IMR-90 (cell line): ENCODE results near the gene ASIC2. TPM values are rescaled to one million over a fixed set of nuclear protein-coding genes. Genes with fewer than 3 reads are reported as not detected.

Source experiments
- ATAC-seq: fragments of 200-7000 bp; cut with Tn5 transposase; 2 replicates; pipeline ENCODE4 v1.9.1; 2020; ENCODE audit warnings: low read depth, mild to moderate bottlenecking, moderate library complexity
- BruUV-seq: library from RNA; stranded (reverse); fragments of 400-500 nt; replicated peaks from 2 replicates; lab custom pipeline; 2021; lab: Mats Ljungman, UMichigan
- CTCF ChIA-PET: fragments of 300-600 bp; formaldehyde crosslinking; extraction: SDS; loops from one replicate; lab custom pipeline; 2021; ENCODE audit warnings: antibody characterized with exemption; lab: Yijun Ruan, JAX
- POLR2A ChIA-PET: fragments of 300-600 bp; sonication (Branson Sonifier 250); formaldehyde crosslinking; loops from one replicate; lab custom pipeline; 2022; ENCODE audit warnings: antibody characterized with exemption; ENCODE audit not compliant: unreplicated experiment; lab: Charles Lee
- DNase-seq: peaks from one replicate; pipeline ENCODE4 v3.0.0; 2013
- H2AFZ ChIP-seq: replicated peaks from 2 replicates; pipeline ENCODE3; 2013; ENCODE audit warnings: low read length, mild to moderate bottlenecking; ENCODE audit not compliant: poor library complexity
- H2AK5ac ChIP-seq: 2 replicates; pipeline ENCODE4 v1.6.1; 2013; ENCODE audit warnings: low read depth, low read length, inconsistent platforms
- H2AK9ac ChIP-seq: replicated peaks from 2 replicates; pipeline ENCODE3; 2013; ENCODE audit warnings: mild to moderate bottlenecking, low read depth, low read length, moderate library complexity; ENCODE audit not compliant: poor library complexity
- H2BK120ac ChIP-seq: 2 replicates; pipeline ENCODE4 v1.6.1; 2013; ENCODE audit warnings: low read depth, low read length, inconsistent platforms
- H2BK15ac ChIP-seq: 3 replicates; pipeline ENCODE4 v1.6.1; 2013; ENCODE audit warnings: low read depth, low read length, inconsistent platforms
- H2BK20ac ChIP-seq: 2 replicates; pipeline ENCODE4 v1.6.1; 2013; ENCODE audit warnings: low read depth, mild to moderate bottlenecking, inconsistent platforms, low read length, moderate library complexity
- H2BK5ac ChIP-seq: 2 replicates; pipeline ENCODE4 v1.6.1; 2013; ENCODE audit warnings: mild to moderate bottlenecking, low read depth, low read length, inconsistent platforms; ENCODE audit not compliant: poor library complexity, severe bottlenecking
- H3K14ac ChIP-seq: replicated peaks from 2 replicates; pipeline ENCODE4 v1.6.1; 2013; ENCODE audit warnings: low read depth, low read length, inconsistent platforms
- H3K18ac ChIP-seq: 2 replicates; pipeline ENCODE4 v1.6.1; 2013; ENCODE audit warnings: low read depth, low read length, control low read depth
- H3K23ac ChIP-seq: 2 replicates; pipeline ENCODE4 v1.6.1; 2013; ENCODE audit warnings: low read depth, low read length, inconsistent platforms
- H3K27ac ChIP-seq: 2 replicates; pipeline ENCODE4 v1.5.1; 2013; ENCODE audit warnings: mild to moderate bottlenecking, control low read depth, low read length; ENCODE audit not compliant: insufficient read depth
- H3K27me3 ChIP-seq: 2 replicates; pipeline ENCODE4 v1.6.1; 2013; ENCODE audit warnings: low read length; ENCODE audit not compliant: control insufficient read depth, insufficient read depth
- H3K36me3 ChIP-seq: 2 replicates; pipeline ENCODE4 v1.6.1; 2013; ENCODE audit warnings: low read length, mixed read lengths; ENCODE audit not compliant: control insufficient read depth, insufficient read depth
- H3K4ac ChIP-seq: 2 replicates; pipeline ENCODE4 v1.6.1; 2013; ENCODE audit warnings: low read depth, low read length, inconsistent platforms
- H3K4me1 ChIP-seq: 2 replicates; pipeline ENCODE4 v1.6.1; 2013; ENCODE audit warnings: low read length, mixed read lengths; ENCODE audit not compliant: control insufficient read depth, insufficient read depth
- H3K4me2 ChIP-seq: 2 replicates; pipeline ENCODE4 v1.6.1; 2013; ENCODE audit warnings: low read depth, mild to moderate bottlenecking, control low read depth, low read length, moderate library complexity
- H3K4me3 ChIP-seq: 2 replicates; pipeline ENCODE4 v1.5.1; 2013; ENCODE audit warnings: low read depth, mild to moderate bottlenecking, control low read depth, low read length, moderate library complexity; ENCODE audit not compliant: insufficient read depth
- H3K56ac ChIP-seq: 2 replicates; pipeline ENCODE4 v1.6.1; 2013; ENCODE audit warnings: low read length, inconsistent platforms; ENCODE audit not compliant: insufficient read depth; ENCODE audit errors: extremely low read depth
- H3K79me1 ChIP-seq, 2 experiments: 2 replicates each; pipeline ENCODE4 v1.6.1; 2013; ENCODE audit warnings: low read length in 2 of 2, inconsistent platforms in 1 of 2, low read depth in 1 of 2
- H3K9ac ChIP-seq: 2 replicates; pipeline ENCODE4 v1.6.1; 2013; ENCODE audit warnings: low read depth, low read length, control low read depth
- H3K9me1 ChIP-seq: 2 replicates; pipeline ENCODE4 v1.6.1; 2013; ENCODE audit warnings: low read length, inconsistent platforms; ENCODE audit not compliant: insufficient read depth
- H3K9me3 ChIP-seq: 2 replicates; pipeline ENCODE4 v1.6.1; 2013; ENCODE audit warnings: low read length; ENCODE audit not compliant: control insufficient read depth, insufficient read depth
- H4K20me1 ChIP-seq: 2 replicates; pipeline ENCODE4 v1.6.1; 2013; ENCODE audit warnings: low read length, inconsistent platforms; ENCODE audit not compliant: insufficient read depth
- H4K5ac ChIP-seq: 2 replicates; pipeline ENCODE4 v1.6.1; 2013; ENCODE audit warnings: mild to moderate bottlenecking, low read depth, low read length, control low read depth
- H4K8ac ChIP-seq, 2 experiments: 2 replicates each; pipeline ENCODE4 v1.6.1; 2013; ENCODE audit warnings: low read depth in 2 of 2, low read length in 2 of 2, control low read depth in 1 of 2, inconsistent platforms in 1 of 2
- H4K91ac ChIP-seq: 2 replicates; pipeline ENCODE4 v1.6.1; 2013; ENCODE audit warnings: low read depth, low read length, inconsistent platforms; ENCODE audit not compliant: insufficient read depth
- MAFK ChIP-seq: IDR thresholded peaks from 2 replicates; pipeline ENCODE4 v1.6.1; 2012; ENCODE audit warnings: low read depth, low read length, improper control_type of control experiment
- WGBS, 2 experiments: methylation state at CpG; one replicate each; pipeline versions ENCODE4 v1.1.5 to v1.1.7; 2013; ENCODE audit warnings: missing lambda C conversion rate in 2 of 2; ENCODE audit not compliant: insufficient read length in 1 of 2; ENCODE audit errors: extremely low coverage in 2 of 2; 5-methylcytosine and 5-hydroxymethylcytosine counted together
- dilution Hi-C: fragments of 300-500 bp; cut with HindIII; formaldehyde crosslinking; loops from one replicate; pipeline ENCODE4 v1.14.3; 2018; ENCODE audit warnings: low sequenced_read_pairs; ENCODE audit not compliant: unreplicated experiment
- in situ Hi-C: fragments of 300-500 bp; cut with MboI; formaldehyde crosslinking; loops from 3 replicates; pipeline ENCODE4 v1.14.3; 2019; ENCODE audit warnings: low sequenced_read_pairs, inconsistent platforms, mixed read lengths
- intact Hi-C: fragments of 100-400 bp; cut with micrococcal nuclease; formaldehyde crosslinking; loops from 2 replicates; pipeline ENCODE4 v1.10.0; 2022
- polyA plus RNA-seq, 3 experiments: library from polyadenylated mRNA; depleted of rRNA; stranded (reverse); fragments of >200 nt; gene quantifications; 2 replicates each; pipeline ENCODE4 v1.2.3, GENCODE V29; 2012; ENCODE audit warnings: low replicate concordance in 1 of 3
- total RNA-seq: library from RNA; depleted of rRNA; stranded (reverse); fragments of >200 nt; gene quantifications from 2 replicates; pipeline ENCODE4 v1.2.3, GENCODE V29; 2012

The ASIC2 gene
- total and polyA plus RNA-seq, 2 of the 4 experiments (the other 2 are of a cell fraction) = under 0.01 to 0.15 TPM

DNA sequence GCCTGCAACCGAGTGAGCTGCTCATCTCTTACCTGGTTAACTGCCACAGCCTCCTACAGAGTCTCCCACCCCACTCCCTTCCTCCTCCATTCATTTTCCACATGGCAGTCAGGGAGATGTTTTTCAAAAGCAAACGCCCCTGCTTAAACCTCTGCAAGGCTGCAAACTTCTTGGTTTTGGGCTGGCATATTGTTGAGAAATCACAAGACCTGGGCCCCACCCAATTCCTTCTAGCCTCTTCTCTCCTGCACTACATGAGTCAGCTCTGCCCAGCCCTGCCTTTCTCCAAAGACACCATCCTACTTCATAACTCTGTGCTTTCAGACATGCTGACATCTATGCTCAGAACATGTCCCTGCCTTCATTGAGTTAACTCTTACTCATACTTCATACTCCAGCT, 165.4 kb downstream of the ASIC2 start:
- no peak overlapping the region for H4K5ac ChIP-seq
- no peak overlapping the region for H3K56ac ChIP-seq
- no peak overlapping the region for H2BK20ac ChIP-seq
- ATAC-seq (no peak; the same call in 1 of the 2 replicates), DNase-seq (no peak)
- intact Hi-C loops = no loop called here
- no peak overlapping the region for H3K18ac ChIP-seq
- in situ Hi-C loops = no loop called here
- H3K9me3 ChIP-seq = no peaks in the 10 kb centered on the region
- no peaks in the 10 kb centered on the region for H3K36me3 ChIP-seq
- no peak for TF ChIP-seq MAFK
- H3K14ac ChIP-seq = no peak overlapping the region
- H3K9me1 ChIP-seq = no peaks in the 10 kb centered on the region
- no peak overlapping the region for H2AK5ac ChIP-seq
- no peaks in the 10 kb centered on the region for H3K79me1 ChIP-seq
- no peak overlapping the region for H3K9ac ChIP-seq
- H3K23ac ChIP-seq = no peak overlapping the region
- H2BK15ac ChIP-seq = no peak overlapping the region
- WGBS, 2 experiments = no CpG with 5 or more reads among the region's 2 CpGs
- no peak overlapping the region for H4K91ac ChIP-seq
- H3K4me1 ChIP-seq = no peaks in the 10 kb centered on the region
- H2BK5ac ChIP-seq = no peak overlapping the region
- no peak overlapping the region for H2AK9ac ChIP-seq
- no TSS peak for BruUV-seq
- CTCF ChIA-PET = no interaction called here
- no peak overlapping the region for H4K8ac ChIP-seq
- no peak overlapping the region for H3K4me3 ChIP-seq
- H3K27ac ChIP-seq = no peak overlapping the region
- H2BK120ac ChIP-seq = no peak overlapping the region
- no peaks in the 10 kb centered on the region for H4K20me1 ChIP-seq
- no peak overlapping the region for H2AFZ ChIP-seq
- H3K27me3 ChIP-seq = no peaks in the 10 kb centered on the region
- H3K4me2 ChIP-seq = no peak overlapping the region
- dilution Hi-C loops = no loop called here
- POLR2A ChIA-PET = no interaction called here
- H3K4ac ChIP-seq = no peak overlapping the region
